HFFc6 (cell line): Measurements from ENCODE around the gene LRRC71. TPM values are rescaled to one million over a fixed set of nuclear protein-coding genes. Genes with fewer than 3 reads are reported as not detected.

ENCODE experiments used
- DNase-seq: peaks from one replicate; pipeline ENCODE4 v3.0.0-alpha.2; 2018
- H3K27ac Mint-ChIP-seq: 2 replicates; pipeline ENCODE4 v1.8.0; 2020; ENCODE audit warnings: mild to moderate bottlenecking, mixed read lengths
- H3K27me3 Mint-ChIP-seq: 2 replicates; pipeline ENCODE4 v1.8.0; 2021; ENCODE audit warnings: mild to moderate bottlenecking, moderate library complexity, mixed read lengths; ENCODE audit not compliant: insufficient read depth
- H3K36me3 Mint-ChIP-seq: 2 replicates; pipeline ENCODE4 v1.8.0; 2021; ENCODE audit warnings: low read depth, mixed read lengths
- H3K4me1 Mint-ChIP-seq: 2 replicates; pipeline ENCODE4 v1.8.0; 2020; ENCODE audit warnings: low read depth, mixed read lengths
- H3K4me3 Mint-ChIP-seq: 2 replicates; pipeline ENCODE4 v1.8.0; 2020; ENCODE audit warnings: mild to moderate bottlenecking, moderate library complexity, mixed read lengths
- H3K9me3 Mint-ChIP-seq: 2 replicates; pipeline ENCODE4 v1.8.0; 2020; ENCODE audit warnings: mild to moderate bottlenecking, mixed read lengths
- CTCF ChIP-seq: fragments of 200-600 bp; sonication (generic); IDR thresholded peaks from 2 replicates; pipeline ENCODE4 v1.5.0; 2021; ENCODE audit warnings: antibody characterized with exemption, mild to moderate bottlenecking
- total RNA-seq, 6 experiments: library from RNA; stranded (reverse); fragmentation: NEBNext Ultra II Directional; extraction: Animal tissue kit (Norgen Biotek cat#: 25700); gene quantifications; 2 replicates in 1 of 6; 3 replicates in 5 of 6; pipeline ENCODE4 v1.2.3, GENCODE V29; 2021

LRRC71 gene
- total RNA-seq, 6 experiments from 2014 or later, result 0.13 to 0.46 (median 0.41) TPM; not detected in 2

- Mint-ChIP-seq H3K4me3 (peak overlapping the region; percentile 62), H3K4me1 (peaks cover 36% of the 10 kb centered on the region), H3K27ac (peak overlapping the region; percentile 38; the same call in 1 of the 2 replicates), H3K9me3 (no peaks in the 10 kb centered on the region), H3K36me3 (no peaks in the 10 kb centered on the region), H3K27me3 (peaks cover 1% of the 10 kb centered on the region; the same call in 1 of the 2 replicates)
- peak; percentile 80 for DNase-seq
- peak; percentile 94 for TF ChIP-seq CTCF
Measured at GRCh38 chr1:156892190-156893047, 28.0 kb upstream of the LRRC71 start.

- no peak for DNase-seq
- Mint-ChIP-seq H3K27ac (peak within 1 kb of the TSS; percentile 95), H3K9me3 (no peaks in the 10 kb centered on the region), H3K4me3 (peak within 1 kb of the TSS; percentile 82; the same call in 1 of the 2 replicates), H3K36me3 (peaks cover under 1% of the 10 kb centered on the region; the same call in 1 of the 2 replicates), H3K4me1 (peaks cover 44% of the 10 kb centered on the region), H3K27me3 (no peaks in the 10 kb centered on the region; the same call in 1 of the 2 replicates)
- peak; percentile 26; the same call in 1 of the 2 replicates for TF ChIP-seq CTCF
Measured at GRCh38 chr1:156893048-156893953, 27.1 kb upstream of the LRRC71 start, which contains the start of gene PEAR1. TSS of gene PEAR1 (plus strand) at chr1:156893718. CDS start at chr1:156903927, 10,209 bp downstream.

- H3K27me3 Mint-ChIP-seq, result no peaks in the 10 kb centered on the region; the same call in 1 of the 2 replicates
- H3K4me1 Mint-ChIP-seq, result peaks cover 51% of the 10 kb centered on the region
- no peak for DNase-seq
- 0 out of 2 replicates have a peak, but pooled peaks have one; percentile 1 for TF ChIP-seq CTCF
- peaks cover 7% of the 10 kb centered on the region; the same call in 1 of the 2 replicates for H3K36me3 Mint-ChIP-seq
- peak overlapping the region; percentile 82; the same call in 1 of the 2 replicates for H3K4me3 Mint-ChIP-seq
- H3K27ac Mint-ChIP-seq, result peak overlapping the region; percentile 95
- no peaks in the 10 kb centered on the region for H3K9me3 Mint-ChIP-seq
Measured at GRCh38 chr1:156894001-156894400, 26.4 kb upstream of the LRRC71 start.

- Mint-ChIP-seq H3K4me1 (peaks cover 53% of the 10 kb centered on the region), H3K4me3 (peak overlapping the region; percentile 82; the same call in 1 of the 2 replicates), H3K9me3 (no peaks in the 10 kb centered on the region), H3K27ac (peak overlapping the region; percentile 95), H3K27me3 (no peaks in the 10 kb centered on the region; the same call in none of the 2 replicates), H3K36me3 (peaks cover 7% of the 10 kb centered on the region; the same call in 1 of the 2 replicates)
- no peak for TF ChIP-seq CTCF
- no peak for DNase-seq
Measured at GRCh38 chr1:156894711-156895454, 25.5 kb upstream of the LRRC71 start.
